ENCODE results near the gene TIGD6.

- TF ChIP-seq CTCF (IDR thresholded peaks at IDR 0.05) (no peak), POLR2AphosphoS5 (IDR thresholded peaks at IDR 0.05) (no peak), POLR2A (IDR thresholded peaks at IDR 0.05) (no peak), EP300 (IDR thresholded peaks at IDR 0.05; ENCODE audit: low read depth) (no peak)
These were observed 42.6 kb downstream of the TIGD6 start for GRCh38 chr5:149957855-149958254.

Data from transverse colon (tissue), 4 donors.